A549 (cell line): Measurements from ENCODE around the gene CCKAR. TPM values are rescaled to one million over a fixed set of nuclear protein-coding genes. Genes with fewer than 3 reads are reported as not detected.

ENCODE experiments used
- ATAC-seq, 2 experiments: fragments of 200-7000 bp in 1 of 2; fragments of >200 bp in 1 of 2; cut with Nextera tagmentation in 1 of 2; cut with Tn5 transposase in 1 of 2; 3 replicates each; pipeline versions ENCODE4 v1.8.0 to v1.9.1; 2018 to 2020; ENCODE audit warnings: mild to moderate bottlenecking in 1 of 2, moderate library complexity in 1 of 2
- CTCF ChIA-PET: fragments of 300-600 bp; sonication (Branson Sonifier 250); formaldehyde crosslinking; extraction: SDS; loops from one replicate; lab custom pipeline; 2021; ENCODE audit warnings: antibody characterized with exemption, inconsistent platforms; lab: Yijun Ruan, JAX
- POLR2A ChIA-PET: fragments of 350-600 bp; formaldehyde crosslinking; extraction: SDS; loops from one replicate; lab custom pipeline; 2021; ENCODE audit warnings: antibody characterized with exemption, inconsistent platforms; lab: Yijun Ruan, JAX
- DNase-seq, 2 experiments: peaks; one replicate each; pipeline versions ENCODE4 v3.0.0 to v3.0.0-alpha.2; 2011 to 2016; ENCODE audit warnings: low read depth in 1 of 2, low spot score in 1 of 2
- FAIRE-seq: peaks from 2 replicates; lab custom pipeline; 2011; peaks lifted over from hg19 to GRCh38; lab: Jason Lieb, UNC
- H3K27ac ChIP-seq, 2 experiments: fragments of >200 bp; sonication (Bioruptor Twin); formaldehyde crosslinking; 3 replicates each; pipeline ENCODE4 v1.5.1; 2016 to 2017
- H3K4me1 ChIP-seq: fragments of >200 bp; sonication (Bioruptor Twin); formaldehyde crosslinking; 3 replicates; pipeline ENCODE4 v1.6.1; 2016
- H3K4me2 ChIP-seq: fragments of >200 bp; sonication (Bioruptor Twin); formaldehyde crosslinking; 3 replicates; pipeline ENCODE4 v1.6.1; 2016
- H3K4me3 ChIP-seq: fragments of >200 bp; sonication (Bioruptor Twin); formaldehyde crosslinking; 3 replicates; pipeline ENCODE4 v1.5.1; 2016
- H3K9me3 ChIP-seq: fragments of >200 bp; sonication (Bioruptor Twin); formaldehyde crosslinking; 3 replicates; pipeline ENCODE4 v1.6.1; 2016
- BCL3 ChIP-seq: fragments of >200 bp; sonication (Bioruptor Twin); formaldehyde crosslinking; IDR thresholded peaks from 3 replicates; pipeline ENCODE4 v1.6.1; 2016
- CBX2 ChIP-seq: fragments of 200-600 bp; sonication (generic); IDR thresholded peaks from 2 replicates; pipeline ENCODE4 v1.6.1; 2016; ENCODE audit warnings: low read depth, mild to moderate bottlenecking, borderline replicate concordance
- CHD4 ChIP-seq: fragments of 200-600 bp; sonication (generic); IDR thresholded peaks from 2 replicates; pipeline ENCODE4 v1.6.1; 2016; ENCODE audit warnings: antibody characterized with exemption, mild to moderate bottlenecking, borderline replicate concordance
- EHF ChIP-seq: fragments of 250-450 bp; sonication (Bioruptor Pico); IDR thresholded peaks from 2 replicates; pipeline ENCODE4 v1.5.0; 2020; ENCODE audit warnings: mild to moderate bottlenecking
- EHMT2 ChIP-seq: fragments of 200-600 bp; sonication (generic); IDR thresholded peaks from 2 replicates; pipeline ENCODE4 v1.6.1; 2016; ENCODE audit warnings: antibody characterized with exemption, low read depth, mild to moderate bottlenecking, moderate library complexity
- EP300 ChIP-seq, 2 experiments: fragments of >200 bp; sonication (Bioruptor Twin); formaldehyde crosslinking; IDR thresholded peaks; 2 replicates in 1 of 2; 3 replicates in 1 of 2; pipeline ENCODE4 v1.6.1; 2016 to 2017
- FOXS1 ChIP-seq: fragments of 250-450 bp; sonication (Bioruptor Pico); IDR thresholded peaks from 2 replicates; pipeline ENCODE4 v1.5.0; 2020; ENCODE audit warnings: mild to moderate bottlenecking, moderate library complexity
- HOXA7 ChIP-seq: fragments of 250-450 bp; sonication (Bioruptor Pico); IDR thresholded peaks from 2 replicates; pipeline ENCODE4 v1.5.0; 2020; ENCODE audit warnings: mild to moderate bottlenecking, moderate library complexity
- JUN ChIP-seq, 2 experiments: fragments of >200 bp; sonication (Bioruptor Twin); formaldehyde crosslinking; IDR thresholded peaks; 2 replicates in 1 of 2; 3 replicates in 1 of 2; pipeline ENCODE4 v1.6.1; 2016 to 2017
- KDM1A ChIP-seq: fragments of 200-600 bp; sonication (generic); IDR thresholded peaks from 2 replicates; pipeline ENCODE4 v1.6.1; 2016; ENCODE audit warnings: low read depth, mild to moderate bottlenecking
- KDM5A ChIP-seq: fragments of 200-600 bp; sonication (generic); IDR thresholded peaks from 2 replicates; pipeline ENCODE4 v1.6.1; 2016; ENCODE audit warnings: antibody characterized with exemption, mild to moderate bottlenecking
- MYC ChIP-seq: IDR thresholded peaks from 2 replicates; pipeline ENCODE4 v1.6.1; 2012; ENCODE audit warnings: mild to moderate bottlenecking, inconsistent platforms, low read length, improper control_type of control experiment, borderline replicate concordance
- NPAS2 ChIP-seq: fragments of 250-450 bp; sonication (Bioruptor Pico); IDR thresholded peaks from 2 replicates; pipeline ENCODE4 v1.8.0; 2022; ENCODE audit warnings: mild to moderate bottlenecking, moderate library complexity, borderline replicate concordance
- POLR2A ChIP-seq: IDR thresholded peaks from 2 replicates; pipeline ENCODE4 v1.6.1; 2012; ENCODE audit warnings: mild to moderate bottlenecking, low read length
- POLR2AphosphoS2 ChIP-seq: conservative IDR thresholded peaks from 2 replicates; pipeline ENCODE4 v1.6.1; 2012; ENCODE audit warnings: low read length, improper control_type of control experiment, inconsistent platforms
- RFX5 ChIP-seq: fragments of 450-650 bp; IDR thresholded peaks from 2 replicates; pipeline ENCODE4 v1.7.1; 2014; ENCODE audit warnings: antibody characterized with exemption, mild to moderate bottlenecking, moderate library complexity
- TP53 ChIP-seq: fragments of 250-450 bp; sonication (Bioruptor Pico); IDR thresholded peaks from 2 replicates; pipeline ENCODE4 v1.5.0; 2021; ENCODE audit warnings: mild to moderate bottlenecking, moderate library complexity
- ZFP36 ChIP-seq: fragments of 450-650 bp; IDR thresholded peaks from 2 replicates; pipeline ENCODE4 v1.6.1; 2014; ENCODE audit warnings: borderline replicate concordance; ENCODE audit not compliant: partially characterized antibody
- WGBS: methylation state at CpG from one replicate; pipeline ENCODE4 v1.1.6; 2017; ENCODE audit errors: missing lambda C conversion rate; 5-methylcytosine and 5-hydroxymethylcytosine counted together
- polyA plus RNA-seq, 4 experiments: library from polyadenylated mRNA; depleted of rRNA in 3 of 4; stranded (reverse); fragments of >200 nt; fragmentation: RNase III in 1 of 4; extraction: RNeasy Plus Mini Kit Qiagen cat#74134 plus additional on column Dnase treatment in 1 of 4; gene quantifications; 2 replicates in 3 of 4; 3 replicates in 1 of 4; pipeline ENCODE4 v1.2.3, GENCODE V29; 2011 to 2017
- TF ChIP-seq, protein P1 (sequence below): IDR thresholded peaks from 2 replicates; pipeline ENCODE4 v1.6.1; 2012
- TF ChIP-seq, protein P2 (sequence below): fragments of 150-350 bp; IDR thresholded peaks from 2 replicates; pipeline ENCODE4 v1.6.1; 2014; ENCODE audit warnings: low read depth, mild to moderate bottlenecking, low read length

CCKAR gene
- polyA plus RNA-seq, 2 of the 4 experiments (the other 2 are of a cell fraction), result not detected

- Histone ChIP-seq H3K9me3 (no peaks in the 10 kb centered on the region; the same call in 2 of the 3 replicates), H3K4me3 (no peak overlapping the region)
- ATAC-seq, result no peak
- POLR2A ChIA-PET, result no interaction called here
- DNase-seq, result no peak
- no peak for FAIRE-seq
- TF ChIP-seq POLR2A, result no peak
- TF ChIP-seq, protein P1, sequence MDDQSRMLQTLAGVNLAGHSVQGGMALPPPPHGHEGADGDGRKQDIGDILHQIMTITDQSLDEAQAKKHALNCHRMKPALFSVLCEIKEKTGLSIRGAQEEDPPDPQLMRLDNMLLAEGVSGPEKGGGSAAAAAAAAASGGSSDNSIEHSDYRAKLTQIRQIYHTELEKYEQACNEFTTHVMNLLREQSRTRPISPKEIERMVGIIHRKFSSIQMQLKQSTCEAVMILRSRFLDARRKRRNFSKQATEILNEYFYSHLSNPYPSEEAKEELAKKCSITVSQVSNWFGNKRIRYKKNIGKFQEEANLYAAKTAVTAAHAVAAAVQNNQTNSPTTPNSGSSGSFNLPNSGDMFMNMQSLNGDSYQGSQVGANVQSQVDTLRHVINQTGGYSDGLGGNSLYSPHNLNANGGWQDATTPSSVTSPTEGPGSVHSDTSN, result no peak
- TF ChIP-seq POLR2AphosphoS2, result no peak
- TF ChIP-seq, all 56 proteins: peak for 0
- Histone ChIP-seq H3K4me2 (no peak overlapping the region), H3K4me1 (no peaks in the 10 kb centered on the region), H3K27ac (no peak overlapping the region)
- WGBS, result 96% methylated on average over 5 of the region's 5 CpGs
- CTCF ChIA-PET, result no interaction called here
Measured at GRCh38 chr4:26441771-26442170, 48.5 kb downstream of the CCKAR start.

GRCh38 chr4:26441102-26441501 is 49.2 kb downstream of the CCKAR start:
- no peak for ATAC-seq
- DNase-seq, result no peak
- 80% methylated on average over 7 of the region's 7 CpGs for WGBS
- H3K4me2 ChIP-seq, result no peak overlapping the region
- no peak for FAIRE-seq
- CTCF ChIA-PET, result no interaction called here
- no peak overlapping the region for H3K27ac ChIP-seq
- no peaks in the 10 kb centered on the region for H3K4me1 ChIP-seq
- TF ChIP-seq KDM5A (no peak), EHMT2 (no peak), KDM1A (no peak), MYC (no peak), ZFP36 (no peak), NPAS2 (CRISPR knock-in tag) (no peak), JUN (IDR thresholded peaks at IDR 0.05) (no peak), EP300 (IDR thresholded peaks at IDR 0.05) (no peak)
- TF ChIP-seq, protein P1, result no peak
- TF ChIP-seq, protein P2, sequence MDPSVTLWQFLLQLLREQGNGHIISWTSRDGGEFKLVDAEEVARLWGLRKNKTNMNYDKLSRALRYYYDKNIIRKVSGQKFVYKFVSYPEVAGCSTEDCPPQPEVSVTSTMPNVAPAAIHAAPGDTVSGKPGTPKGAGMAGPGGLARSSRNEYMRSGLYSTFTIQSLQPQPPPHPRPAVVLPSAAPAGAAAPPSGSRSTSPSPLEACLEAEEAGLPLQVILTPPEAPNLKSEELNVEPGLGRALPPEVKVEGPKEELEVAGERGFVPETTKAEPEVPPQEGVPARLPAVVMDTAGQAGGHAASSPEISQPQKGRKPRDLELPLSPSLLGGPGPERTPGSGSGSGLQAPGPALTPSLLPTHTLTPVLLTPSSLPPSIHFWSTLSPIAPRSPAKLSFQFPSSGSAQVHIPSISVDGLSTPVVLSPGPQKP, result no peak
- no peaks in the 10 kb centered on the region; the same call in 2 of the 3 replicates for H3K9me3 ChIP-seq
- POLR2A ChIA-PET, result no interaction called here
- no peak overlapping the region for H3K4me3 ChIP-seq

- DNase-seq (no peak), FAIRE-seq (no peak), ATAC-seq (no peak)
- Histone ChIP-seq H3K27ac (no peak overlapping the region), H3K4me3 (no peak overlapping the region), H3K4me1 (no peaks in the 10 kb centered on the region), H3K4me2 (no peak overlapping the region), H3K9me3 (no peaks in the 10 kb centered on the region)
- ChIA-PET POLR2A (no interaction called here), CTCF (interaction anchor here (1.1 kb wide), 1 partner anchor 97 kb away, joined by 3 read pairs; no protein-coding TSS in a partner anchor)
- 76% methylated on average over 2 of the region's 2 CpGs for WGBS
- no peak for TF ChIP-seq BCL3
- no peak for TF ChIP-seq CBX2
- TF ChIP-seq CHD4, result no peak
- TF ChIP-seq RFX5, result no peak
- TF ChIP-seq KDM1A, result no peak
- no peak for TF ChIP-seq EHF
- TF ChIP-seq, protein P2, result no peak
- TF ChIP-seq HOXA7 (CRISPR knock-in tag), result no peak
- no peak for TF ChIP-seq POLR2AphosphoS2
- no peak for TF ChIP-seq FOXS1 (CRISPR knock-in tag)
- no peak for TF ChIP-seq TP53 (CRISPR knock-in tag)
- no peak for TF ChIP-seq ZFP36
Measured at GRCh38 chr4:26434030-26434639, 56.1 kb downstream of the CCKAR start.
